HL-60/S4 treated with retinoic acid at 250 ng/mL for 4 days and 3 days (cell line): ENCODE data around the gene ARCN1.

Source experiments
- in situ Hi-C: fragments of 300-500 bp; cut with MboI; formaldehyde crosslinking; loops from 2 replicates; pipeline ENCODE4 v1.7.0; 2022; ENCODE audit warnings: low sequenced_read_pairs

The ARCN1 gene

GRCh38 chr11:118572061-118572980 lies at the start of gene ARCN1:
TSS of gene ARCN1 (plus strand) at chr11:118572409. CDS start at chr11:118572548, 139 bp downstream.
- in situ Hi-C loops = no loop called here

DNA sequence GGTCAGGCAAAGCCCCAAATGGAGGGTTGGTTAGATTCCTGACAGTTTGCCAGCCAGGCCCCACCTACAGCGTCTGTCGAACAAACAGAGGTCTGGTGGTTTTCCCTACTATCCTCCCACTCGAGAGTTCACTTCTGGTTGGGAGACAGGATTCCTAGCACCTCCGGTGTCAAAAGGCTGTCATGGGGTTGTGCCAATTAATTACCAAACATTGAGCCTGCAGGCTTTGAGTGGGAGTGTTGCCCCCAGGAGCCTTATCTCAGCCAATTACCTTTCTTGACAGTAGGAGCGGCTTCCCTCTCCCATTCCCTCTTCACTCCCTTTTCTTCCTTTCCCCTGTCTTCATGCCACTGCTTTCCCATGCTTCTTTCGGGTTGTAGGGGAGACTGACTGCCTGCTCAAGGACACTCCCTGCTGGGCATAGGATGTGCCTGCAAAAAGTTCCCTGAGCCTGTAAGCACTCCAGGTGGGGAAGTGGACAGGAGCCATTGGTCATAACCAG lies 49.6 kb upstream of the ARCN1 start:
- in situ Hi-C loops = no loop called here

- in situ Hi-C loops = no loop called here
Observed at GRCh38 chr11:118524356-118524755, 47.9 kb upstream of the ARCN1 start.

- in situ Hi-C loops = no loop called here
Observed at GRCh38 chr11:118524757-118525470, 47.3 kb upstream of the ARCN1 start.

GRCh38 chr11:118526688-118527087 lies 45.5 kb upstream of the ARCN1 start:
- in situ Hi-C loops = no loop called here

- in situ Hi-C loops = no loop called here
Observed at GRCh38 chr11:118527109-118527508, 45.1 kb upstream of the ARCN1 start, which contains the start of gene TTC36. TSS of gene TTC36 (plus strand) at chr11:118527474. CDS start at chr11:118527495, 21 bp downstream.

DNA sequence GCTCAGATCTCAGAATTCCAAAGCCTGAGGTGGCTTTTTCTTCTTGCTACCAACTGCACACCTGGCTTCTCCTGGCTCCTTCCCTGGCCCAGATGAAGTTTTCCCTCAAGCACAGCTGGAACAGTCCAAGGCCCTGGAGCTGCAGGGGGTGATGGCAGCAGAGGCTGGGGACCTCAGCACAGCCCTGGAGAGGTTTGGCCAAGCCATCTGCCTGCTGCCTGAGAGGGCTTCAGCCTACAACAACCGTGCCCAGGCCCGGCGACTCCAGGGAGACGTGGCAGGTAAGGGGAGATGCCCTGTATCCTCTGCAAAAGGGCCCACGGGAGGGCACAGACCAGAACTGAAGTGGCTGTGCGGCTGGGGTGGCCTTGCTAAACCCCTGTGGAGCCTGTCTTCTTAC lies 43.7 kb upstream of the ARCN1 start:
- in situ Hi-C loops = no loop called here

GRCh38 chr11:118529584-118530175 lies 42.5 kb upstream of the ARCN1 start:
- in situ Hi-C loops = no loop called here

DNA sequence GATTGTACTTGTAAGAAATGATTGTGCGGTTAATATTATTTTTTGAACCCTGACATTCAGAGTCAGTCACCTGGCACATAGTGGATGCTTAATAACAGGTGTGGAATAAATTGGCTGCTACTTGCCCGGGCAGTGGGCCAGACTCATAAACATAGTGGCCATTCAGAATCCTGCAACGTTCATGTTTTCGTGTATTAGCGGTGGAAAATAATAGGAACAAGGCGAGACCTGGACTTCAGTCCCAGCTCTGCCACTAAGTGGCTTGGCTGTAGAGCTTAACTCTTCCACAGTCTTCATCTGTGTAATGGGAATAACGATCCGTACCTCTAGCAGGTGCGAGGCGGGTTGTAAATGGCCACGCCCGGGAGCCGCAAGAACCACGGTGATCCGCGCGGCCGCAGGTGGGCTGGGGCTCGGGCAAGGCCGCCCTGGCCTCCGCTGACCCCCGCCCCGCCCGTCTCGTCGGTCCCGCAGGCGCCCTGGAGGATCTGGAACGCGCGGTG lies 42.0 kb upstream of the ARCN1 start:
- in situ Hi-C loops = no loop called here

GRCh38 chr11:118530683-118531596 lies 41.3 kb upstream of the ARCN1 start, which contains the start of gene TMEM25:
TSS of gene TMEM25 (plus strand) at chr11:118531192. CDS start at chr11:118531802, 610 bp downstream.
- in situ Hi-C loops = no loop called here

DNA sequence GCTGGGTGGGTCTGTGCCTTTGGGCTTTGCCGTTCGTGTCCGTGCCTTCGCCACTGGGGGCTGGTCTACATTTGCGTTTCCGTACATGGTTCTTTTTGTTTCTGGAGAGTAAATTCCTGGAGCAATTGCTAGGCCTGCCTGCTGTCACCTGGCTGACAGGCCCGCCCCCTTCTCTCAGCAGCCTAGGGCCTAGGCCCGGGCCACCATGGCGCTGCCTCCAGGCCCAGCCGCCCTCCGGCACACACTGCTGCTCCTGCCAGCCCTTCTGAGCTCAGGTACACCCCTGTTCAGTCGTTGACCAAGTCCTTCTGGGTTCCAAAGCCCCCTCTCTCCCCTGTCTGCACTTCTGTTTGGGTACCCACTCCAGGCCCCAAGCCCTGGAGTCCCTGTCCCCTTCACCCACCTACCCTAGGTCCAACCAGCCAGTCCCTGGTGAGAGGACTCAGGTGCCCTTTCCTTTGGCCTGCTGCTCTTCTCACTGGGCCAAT lies 40.6 kb upstream of the ARCN1 start:
- in situ Hi-C loops = no loop called here

DNA sequence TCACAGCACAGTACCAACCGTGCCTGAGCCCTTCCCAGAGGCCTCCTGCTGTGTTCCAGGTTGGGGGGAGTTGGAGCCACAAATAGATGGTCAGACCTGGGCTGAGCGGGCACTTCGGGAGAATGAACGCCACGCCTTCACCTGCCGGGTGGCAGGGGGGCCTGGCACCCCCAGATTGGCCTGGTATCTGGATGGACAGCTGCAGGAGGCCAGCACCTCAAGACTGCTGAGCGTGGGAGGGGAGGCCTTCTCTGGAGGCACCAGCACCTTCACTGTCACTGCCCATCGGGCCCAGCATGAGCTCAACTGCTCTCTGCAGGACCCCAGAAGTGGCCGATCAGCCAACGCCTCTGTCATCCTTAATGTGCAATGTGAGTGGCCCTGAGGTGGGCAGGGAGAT lies 40.1 kb upstream of the ARCN1 start:
- in situ Hi-C loops = no loop called here

DNA sequence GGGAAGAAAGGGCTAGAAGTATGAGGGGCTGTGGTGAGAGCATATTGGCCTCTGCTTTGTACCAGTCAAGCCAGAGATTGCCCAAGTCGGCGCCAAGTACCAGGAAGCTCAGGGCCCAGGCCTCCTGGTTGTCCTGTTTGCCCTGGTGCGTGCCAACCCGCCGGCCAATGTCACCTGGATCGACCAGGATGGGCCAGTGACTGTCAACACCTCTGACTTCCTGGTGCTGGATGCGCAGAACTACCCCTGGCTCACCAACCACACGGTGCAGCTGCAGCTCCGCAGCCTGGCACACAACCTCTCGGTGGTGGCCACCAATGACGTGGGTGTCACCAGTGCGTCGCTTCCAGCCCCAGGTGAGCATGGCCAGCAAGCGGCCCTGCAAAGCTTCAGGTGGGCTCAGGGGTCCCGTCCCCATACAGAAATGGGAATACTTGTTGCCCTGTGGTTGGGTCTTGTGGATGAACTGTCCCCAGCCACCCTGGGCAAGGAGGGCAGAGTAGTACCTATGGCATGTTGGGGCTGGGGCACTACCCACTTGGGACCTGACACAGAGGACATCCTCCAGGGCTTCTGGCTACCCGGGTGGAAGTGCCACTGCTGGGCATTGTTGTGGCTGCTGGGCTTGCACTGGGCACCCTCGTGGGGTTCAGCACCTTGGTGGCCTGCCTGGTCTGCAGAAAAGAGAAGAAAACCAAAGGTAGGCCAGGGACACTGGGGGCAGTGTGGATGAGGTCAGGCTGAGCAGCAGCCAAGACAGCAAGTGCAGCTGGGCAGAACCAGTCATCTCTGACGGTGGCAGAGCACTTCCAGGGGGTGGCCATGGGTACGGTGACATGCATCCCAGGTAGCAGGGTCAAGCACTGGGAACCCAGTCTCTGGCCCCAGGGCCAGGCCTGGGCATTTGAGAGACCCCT lies 39.1 kb upstream of the ARCN1 start:
- in situ Hi-C loops = no loop called here

DNA sequence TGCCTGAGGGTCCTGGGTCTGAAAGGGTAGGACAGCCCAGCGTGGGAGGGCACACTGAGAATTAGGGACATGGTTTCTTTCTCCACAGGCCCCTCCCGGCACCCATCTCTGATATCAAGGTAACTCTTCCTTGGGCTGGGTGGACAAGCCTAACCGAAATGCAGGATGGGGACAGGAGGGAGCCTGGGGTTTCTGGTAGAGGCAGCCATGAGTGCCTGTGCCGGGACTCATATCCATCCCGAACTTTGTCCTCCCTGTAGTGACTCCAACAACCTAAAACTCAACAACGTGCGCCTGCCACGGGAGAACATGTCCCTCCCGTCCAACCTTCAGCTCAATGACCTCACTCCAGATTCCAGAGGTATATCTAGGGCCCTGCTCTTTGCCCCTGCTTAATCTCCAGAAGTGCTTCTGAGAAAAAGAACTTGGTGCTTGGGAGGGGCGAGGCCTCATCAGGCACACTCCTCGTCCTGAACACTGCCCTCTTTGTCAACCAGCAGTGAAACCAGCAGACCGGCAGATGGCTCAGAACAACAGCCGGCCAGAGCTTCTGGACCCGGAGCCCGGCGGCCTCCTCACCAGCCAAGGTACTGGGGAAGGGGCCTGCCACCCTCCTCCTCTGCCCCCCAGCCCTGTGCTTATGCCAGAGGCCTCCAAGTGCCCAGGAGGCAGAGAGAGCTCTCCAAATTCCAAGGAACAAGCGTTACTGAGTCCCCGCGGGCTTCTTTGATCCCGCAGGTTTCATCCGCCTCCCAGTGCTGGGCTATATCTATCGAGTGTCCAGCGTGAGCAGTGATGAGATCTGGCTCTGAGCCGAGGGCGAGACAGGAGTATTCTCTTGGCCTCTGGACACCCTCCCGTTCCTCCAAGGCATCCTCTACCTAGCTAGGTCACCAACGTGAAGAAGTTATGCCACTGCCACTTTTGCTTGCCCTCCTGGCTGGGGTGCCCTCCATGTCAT lies 38.2 kb upstream of the ARCN1 start:
- in situ Hi-C loops = no loop called here

- in situ Hi-C loops = no loop called here
Observed at GRCh38 chr11:118535261-118535660, 36.9 kb upstream of the ARCN1 start.

DNA sequence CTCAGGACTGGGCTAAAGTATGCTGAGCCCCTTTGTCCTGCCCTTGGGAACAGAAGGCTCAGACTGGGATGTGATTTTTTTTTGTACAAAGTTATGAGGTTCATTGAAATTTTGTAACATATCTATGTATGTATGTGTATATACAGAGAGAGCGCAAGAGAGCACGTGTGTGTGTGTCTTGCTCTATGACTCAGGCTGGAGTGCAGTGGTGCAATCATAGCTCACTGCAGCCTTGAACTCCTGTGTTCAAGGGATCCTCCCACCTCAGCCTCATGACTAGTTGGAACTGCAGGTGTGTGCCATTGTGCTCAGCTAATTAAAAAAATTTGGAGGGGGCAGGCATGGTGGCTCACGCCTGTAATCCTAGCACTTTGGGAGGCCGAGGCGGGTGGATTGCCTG lies 35.5 kb upstream of the ARCN1 start:
- in situ Hi-C loops = no loop called here

DNA sequence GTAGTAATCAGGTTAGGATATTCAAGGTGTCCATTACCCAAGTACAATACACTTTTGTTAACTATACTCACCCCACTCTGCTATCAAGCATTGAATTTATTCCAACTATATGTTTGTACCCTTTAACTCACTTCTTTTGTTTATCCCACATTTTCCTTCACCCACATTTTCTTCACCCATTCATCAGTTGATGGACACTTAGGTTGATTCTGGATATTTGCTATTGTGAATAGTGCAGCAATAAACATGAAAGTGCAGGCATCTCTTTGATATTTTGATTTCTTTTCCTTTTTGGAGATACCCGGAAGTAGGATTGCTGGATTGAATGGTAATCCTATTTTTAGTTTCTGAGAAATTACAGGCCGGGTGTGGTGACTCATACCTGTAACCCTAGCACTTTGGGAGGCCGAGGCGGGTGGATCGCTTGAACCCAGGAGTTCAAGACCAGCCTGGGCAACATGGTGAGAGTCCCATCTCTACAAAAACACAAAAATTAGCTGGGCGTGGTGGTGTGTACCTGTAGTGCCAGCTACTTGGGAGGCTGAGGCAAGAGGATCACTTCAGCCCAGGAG lies 34.7 kb upstream of the ARCN1 start:
- in situ Hi-C loops = no loop called here
